NK-92 (cell line): ENCODE measurements around the gene TSGA10.
"Not testable (repeated sequence)": the region's sequence is repeated elsewhere in the genome, so short reads cannot be mapped to it uniquely, and the experiment has no call there.

ENCODE experiments used
- DNase-seq: peaks from one replicate; lab custom pipeline; 2025; ENCODE audit not compliant: unreplicated experiment; lab: John Stamatoyannopoulos, UW

Gene TSGA10

DNA sequence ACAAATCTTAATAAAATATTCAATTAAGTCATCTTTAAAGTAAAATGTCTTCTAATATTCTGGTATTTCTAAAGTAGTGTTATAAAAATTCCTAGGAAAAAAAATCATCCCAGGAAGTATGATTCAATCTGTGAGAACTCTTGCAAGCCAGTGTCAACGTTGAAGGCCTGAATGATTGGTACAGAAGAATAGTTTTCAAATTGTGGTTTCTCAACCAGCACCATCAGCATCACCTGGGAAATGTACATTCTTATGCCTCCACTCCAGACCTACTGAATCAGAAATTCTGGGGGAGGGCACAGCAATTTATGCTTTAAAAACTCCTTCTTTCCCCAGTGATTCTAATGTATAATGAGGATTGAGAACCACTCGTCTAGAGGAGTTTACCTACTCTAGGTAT is 75.5 kb downstream of the TSGA10 start:
- DNase-seq, result no peak

DNA sequence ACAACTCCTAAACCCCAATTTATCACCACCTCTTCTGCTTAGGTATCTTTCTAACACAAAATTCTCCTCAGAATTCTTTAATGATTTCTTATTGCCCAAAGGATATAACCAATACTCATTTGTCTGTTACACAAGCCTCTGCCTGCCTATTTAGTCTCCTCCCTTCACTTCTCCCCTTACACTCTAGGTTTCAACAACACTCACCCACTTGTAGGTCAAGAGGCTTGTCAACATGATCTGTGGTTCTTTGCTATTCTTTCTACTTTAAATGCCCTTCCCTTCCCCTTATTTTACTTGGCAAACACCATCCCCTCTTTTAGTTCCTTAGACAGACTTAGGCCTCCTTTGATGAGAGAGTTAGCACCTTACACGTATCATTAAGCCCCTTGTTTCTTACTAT is 82.2 kb downstream of the TSGA10 start:
- DNase-seq, result no peak

- no peak for DNase-seq
These were observed 86.7 kb downstream of the TSGA10 start for GRCh38 chr2:99067871-99068625.

GRCh38 chr2:99066075-99066958 is 88.4 kb downstream of the TSGA10 start:
- DNase-seq, result no peak

GRCh38 chr2:99049187-99049586 is 105.6 kb downstream of the TSGA10 start:
- DNase-seq, result not testable (repeated sequence)

- DNase-seq, result not testable (repeated sequence)
These were observed 113.9 kb downstream of the TSGA10 start for GRCh38 chr2:99040736-99041300.

DNA sequence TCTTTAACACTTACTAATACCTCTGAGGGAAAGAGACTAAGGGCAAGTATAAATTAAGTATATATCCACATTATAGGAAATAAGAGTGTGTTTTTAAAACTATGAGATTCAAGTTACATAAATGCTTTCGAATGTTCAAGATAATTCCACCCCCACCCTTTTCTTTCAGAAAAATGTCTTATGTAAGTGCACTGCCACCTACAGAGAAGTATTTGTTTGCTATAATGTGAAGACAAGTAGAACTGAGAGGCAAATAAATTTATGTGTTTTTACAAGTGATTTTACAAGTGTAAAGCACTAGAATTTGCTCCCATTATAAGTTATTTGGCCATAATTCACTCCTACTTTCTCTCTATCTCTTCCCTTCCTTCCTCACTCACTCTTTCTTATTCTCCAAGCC is 118.8 kb downstream of the TSGA10 start:
- DNase-seq, result no peak

DNA sequence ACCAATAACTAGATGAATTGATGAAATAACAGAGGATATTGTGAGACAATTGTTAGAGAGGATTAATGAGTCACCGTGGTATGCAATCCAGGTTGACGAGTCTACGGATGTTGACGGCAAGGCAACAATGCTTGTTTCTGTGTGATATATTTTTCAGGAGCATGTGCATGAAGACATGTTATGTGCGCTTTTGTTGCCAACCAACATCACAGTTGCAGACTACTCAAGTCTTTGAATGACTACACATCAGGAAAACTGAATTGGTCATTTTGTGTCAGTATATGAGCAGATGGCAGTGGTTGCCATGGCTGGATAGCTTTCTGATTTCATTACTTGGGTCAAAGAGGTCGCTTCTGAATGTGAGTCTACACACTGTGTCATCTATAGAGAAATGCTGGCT is 122.0 kb downstream of the TSGA10 start:
- DNase-seq, result no peak

DNA sequence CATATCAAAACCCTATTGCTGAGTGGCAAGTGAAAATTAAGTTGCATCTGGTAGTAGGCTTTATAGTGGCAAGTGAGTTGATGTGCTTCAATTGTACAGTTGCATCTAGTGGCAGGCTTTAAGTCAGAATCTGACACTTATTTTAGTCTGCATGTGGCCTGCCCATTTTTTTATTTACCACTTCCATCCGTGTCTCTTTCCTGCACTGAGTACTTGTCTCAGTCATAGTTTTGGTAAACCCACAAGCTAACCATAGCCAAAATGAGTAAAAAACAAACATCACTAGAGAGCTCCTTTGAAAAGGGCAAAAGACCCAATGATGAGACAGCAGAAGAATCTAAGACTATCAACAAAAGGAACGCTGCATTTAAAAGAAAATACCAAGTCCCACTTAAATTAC is 122.7 kb downstream of the TSGA10 start:
- no peak for DNase-seq

DNA sequence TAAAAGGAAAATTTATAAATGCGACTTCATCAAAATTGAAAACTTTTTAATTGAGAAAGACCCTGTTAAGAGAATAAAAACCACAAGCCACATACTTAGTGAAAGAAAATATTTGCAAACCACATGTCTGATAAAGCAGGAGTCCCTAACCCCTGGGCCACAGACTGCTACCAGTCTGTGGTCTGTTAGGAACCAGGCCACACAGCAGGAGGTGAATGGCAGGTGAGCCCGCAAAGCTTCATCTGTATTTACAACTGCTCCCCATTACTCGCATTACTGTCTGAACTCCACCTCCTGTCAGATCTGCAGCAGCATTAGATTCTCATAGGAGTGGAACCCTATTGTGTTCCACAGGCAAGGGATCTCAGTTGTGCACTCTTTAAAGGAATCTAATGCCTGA is 123.3 kb downstream of the TSGA10 start:
- DNase-seq, result no peak

DNA sequence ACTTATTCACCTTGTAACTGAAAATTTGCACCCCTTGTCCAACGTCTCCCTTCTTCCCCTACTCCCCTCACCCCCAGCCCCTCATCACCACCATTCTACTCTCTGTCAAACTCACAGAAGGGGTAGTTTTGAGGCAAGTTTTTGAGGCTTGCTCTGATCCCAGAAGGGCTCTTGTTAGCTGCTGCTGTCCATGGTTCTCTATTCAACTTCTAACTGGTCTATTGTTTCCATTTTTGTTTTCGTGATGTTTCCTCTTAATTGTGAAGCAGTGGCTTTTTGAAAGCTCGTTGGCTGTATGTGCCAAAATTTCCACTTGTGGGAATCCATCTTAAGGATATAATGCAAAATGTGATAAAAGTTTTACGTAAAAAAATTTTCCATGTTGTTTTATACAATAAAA is 126.2 kb downstream of the TSGA10 start:
- DNase-seq, result no peak

DNA sequence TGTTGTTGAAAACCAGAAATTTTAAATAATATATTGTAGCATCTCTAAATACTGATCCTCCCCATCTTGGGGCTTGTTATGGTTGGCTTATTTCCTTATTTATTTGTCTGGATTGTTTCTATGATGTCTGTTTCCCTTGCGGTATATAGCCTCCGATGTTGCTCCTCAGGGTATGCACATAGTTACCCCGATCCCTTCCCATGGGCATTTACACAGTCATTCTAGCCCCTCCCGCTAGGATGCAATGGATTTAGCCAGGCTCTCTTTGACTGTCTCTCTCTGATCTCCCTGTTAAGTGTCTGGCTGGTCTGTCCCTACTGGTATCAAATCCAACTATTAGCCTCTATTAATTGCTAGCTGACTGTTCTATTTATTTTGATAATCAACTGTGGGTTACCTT is 126.9 kb downstream of the TSGA10 start:
- no peak for DNase-seq

GRCh38 chr2:99000708-99001107 is 154.0 kb downstream of the TSGA10 start:
- DNase-seq, result no peak

DNA sequence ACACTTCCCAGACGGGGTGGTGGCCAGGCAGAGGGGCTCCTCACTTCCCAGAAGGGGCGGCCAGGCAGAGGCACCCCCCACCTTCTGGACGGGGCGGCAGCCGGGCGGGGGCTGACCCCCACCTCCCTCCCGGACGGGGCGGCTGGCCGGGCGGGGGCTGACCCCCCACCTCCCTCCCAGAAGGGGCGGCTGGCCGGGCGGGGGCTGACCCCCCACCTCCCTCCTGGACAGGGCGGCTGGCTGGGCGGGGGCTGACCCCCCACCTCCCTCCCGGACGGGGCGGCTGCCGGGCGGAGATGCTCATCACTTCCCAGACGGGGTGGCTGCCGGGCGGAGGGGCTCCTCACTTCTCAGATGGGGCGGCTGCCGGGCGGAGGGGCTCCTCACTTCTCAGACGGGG is 166.0 kb downstream of the TSGA10 start:
- not testable (repeated sequence) for DNase-seq

- no peak for DNase-seq
These were observed 168.7 kb downstream of the TSGA10 start for GRCh38 chr2:98985905-98986666.

DNA sequence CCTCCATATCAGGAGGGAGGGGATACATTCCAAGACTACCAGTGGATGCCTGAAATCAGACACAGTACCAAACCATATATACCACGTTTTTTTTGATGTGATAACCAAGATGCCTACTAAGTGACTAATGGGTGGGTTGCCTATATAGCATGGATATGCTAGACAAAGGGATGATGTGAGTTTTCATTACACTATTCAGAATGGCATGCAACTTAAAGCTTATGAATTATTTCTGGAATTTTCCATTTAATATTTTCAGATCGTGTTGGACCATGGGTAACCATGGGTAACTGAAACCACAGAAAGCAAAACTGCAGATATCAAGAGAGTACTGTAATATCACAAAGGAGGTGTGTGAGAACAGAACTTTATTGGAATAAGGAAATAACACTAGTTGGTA is 179.1 kb downstream of the TSGA10 start:
- DNase-seq, result no peak

DNA sequence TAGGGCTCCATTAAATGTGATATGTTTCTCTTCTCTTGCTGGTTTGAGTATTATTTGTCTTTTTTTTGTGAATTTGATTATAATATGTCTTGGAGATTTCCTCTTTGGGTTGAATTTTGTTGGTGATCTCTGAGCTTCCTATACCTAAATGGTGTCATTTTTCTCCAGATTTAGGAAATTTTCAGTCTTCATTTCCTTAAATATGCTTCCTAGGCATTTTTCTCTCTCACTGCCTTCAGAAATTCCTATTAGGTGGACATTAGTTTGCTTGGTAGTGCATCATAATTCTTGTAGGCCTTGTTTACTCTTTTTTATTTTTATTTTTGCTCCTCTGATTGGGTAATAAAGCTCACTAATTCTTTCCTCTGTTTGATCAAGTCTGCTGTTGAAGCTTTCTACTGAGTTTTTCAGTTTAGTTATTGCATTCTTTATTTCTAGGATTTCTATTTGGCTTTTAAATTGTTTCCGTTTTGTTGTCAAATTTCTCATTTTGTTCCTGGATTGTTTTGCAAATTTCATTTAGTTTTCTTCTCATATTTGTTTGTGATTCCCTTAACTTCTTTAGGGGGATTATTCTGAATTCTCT is 182.1 kb downstream of the TSGA10 start:
- no peak for DNase-seq

- no peak for DNase-seq
These were observed 194.8 kb downstream of the TSGA10 start for GRCh38 chr2:98959810-98960507.

- no peak for DNase-seq
These were observed 201.8 kb downstream of the TSGA10 start for GRCh38 chr2:98952966-98953365.
